T-cell (primary cell): Measurements from ENCODE around the gene KPNA1. TPM values are rescaled to one million over a fixed set of nuclear protein-coding genes. Genes with fewer than 3 reads are reported as not detected.

Experiments used
- ATAC-seq, 4 experiments: fragments of 200-7000 bp in 3 of 4; fragments of 150-1000 bp in 1 of 4; cut with Tn5 transposase; replicated peaks in 1 of 4; 1 replicate in 3 of 4; 2 replicates in 1 of 4; pipeline ENCODE4 v1.10.0; 2021; ENCODE audit warnings: moderate library complexity in 3 of 4, mild to moderate bottlenecking in 2 of 4, moderate number of reproducible peaks in 1 of 4
- CTCF ChIA-PET, 2 donors: fragments of 300-600 bp; sonication (Branson Sonifier 250); formaldehyde crosslinking; loops; one replicate each; lab custom pipeline; 2022; ENCODE audit warnings: antibody characterized with exemption in 2 of 2; lab: Charles Lee
- POLR2A ChIA-PET, 2 donors: fragments of 300-600 bp; sonication (Branson Sonifier 250); formaldehyde crosslinking; loops; one replicate each; lab custom pipeline; 2022; ENCODE audit warnings: antibody characterized with exemption in 2 of 2; lab: Charles Lee
- DNase-seq, 35 experiments: peaks; one replicate each; pipeline versions ENCODE4 v3.0.0 to v3.0.0-alpha.2; 2013 to 2023
- H3K27ac ChIP-seq: one replicate; pipeline ENCODE4 v1.5.1; 2013; ENCODE audit warnings: low read length
- H3K27me3 ChIP-seq, 2 experiments: replicated peaks in 1 of 2; 1 replicate in 1 of 2; 2 replicates in 1 of 2; pipeline versions ENCODE4 v1.6.1 to v1.7.0; 2013; ENCODE audit warnings: low read length in 1 of 2, mixed read lengths in 1 of 2; ENCODE audit not compliant: control insufficient read depth in 2 of 2, insufficient read depth in 2 of 2; ENCODE audit errors: extremely low read depth in 1 of 2
- H3K36me3 ChIP-seq, 2 donors: 1 replicate in 1 of 2; 2 replicates in 1 of 2; pipeline versions ENCODE4 v1.6.1 to v1.7.0; 2013; ENCODE audit warnings: low read length in 1 of 2; ENCODE audit not compliant: control insufficient read depth in 2 of 2, insufficient read depth in 1 of 2; ENCODE audit errors: extremely low read depth in 1 of 2
- H3K4me1 ChIP-seq, 2 experiments: 1 replicate in 1 of 2; 2 replicates in 1 of 2; pipeline versions ENCODE4 v1.6.1 to v1.7.0; 2013; ENCODE audit warnings: low read length in 2 of 2, mixed read lengths in 1 of 2; ENCODE audit not compliant: insufficient read depth in 2 of 2, control insufficient read depth in 1 of 2; ENCODE audit errors: extremely low read depth in 1 of 2
- H3K4me3 ChIP-seq, 2 donors: 1 replicate in 1 of 2; 2 replicates in 1 of 2; pipeline versions ENCODE4 v1.5.1 to v1.7.0; 2013; ENCODE audit warnings: mild to moderate bottlenecking in 2 of 2, low read length in 1 of 2, moderate library complexity in 1 of 2; ENCODE audit not compliant: control insufficient read depth in 1 of 2; ENCODE audit errors: extremely low read depth in 1 of 2
- H3K9me3 ChIP-seq: 2 replicates; pipeline ENCODE4 v1.7.0; 2013
- H3K27ac Mint-ChIP-seq, 2 donors: one replicate each; pipeline ENCODE4 v1.8.0; 2020 to 2021; ENCODE audit warnings: mild to moderate bottlenecking in 2 of 2, mixed read lengths in 2 of 2
- H3K27me3 Mint-ChIP-seq, 2 donors: one replicate each; pipeline ENCODE4 v1.8.0; 2021 to 2022; ENCODE audit warnings: mixed read lengths in 2 of 2
- H3K36me3 Mint-ChIP-seq: one replicate; pipeline ENCODE4 v1.8.0; 2021; ENCODE audit warnings: mixed read lengths
- H3K4me1 Mint-ChIP-seq, 3 donors: one replicate each; pipeline ENCODE4 v1.8.0; 2020 to 2022; ENCODE audit warnings: mixed read lengths in 3 of 3, mild to moderate bottlenecking in 1 of 3
- H3K4me3 Mint-ChIP-seq, 3 donors: one replicate each; pipeline ENCODE4 v1.8.0; 2020 to 2022; ENCODE audit warnings: mild to moderate bottlenecking in 3 of 3, mixed read lengths in 3 of 3, moderate library complexity in 3 of 3
- H3K9me3 Mint-ChIP-seq, 3 donors: one replicate each; pipeline ENCODE4 v1.8.0; 2020 to 2022; ENCODE audit warnings: mixed read lengths in 3 of 3
- WGBS: methylation state at CpG from one replicate; pipeline ENCODE4 v1.1.5; 2013; ENCODE audit warnings: missing lambda C conversion rate; ENCODE audit not compliant: insufficient coverage; 5-methylcytosine and 5-hydroxymethylcytosine counted together
- total RNA-seq, 35 experiments: library from RNA in 6 of 35; stranded (reverse) in 6 of 35; fragments of 120-200 nt in 1 of 35; gene quantifications; one replicate each; pipeline versions ENCODE4 v1.2.1 to v1.2.4 and lab custom pipeline; 2013 to 2026

Gene KPNA1
- total RNA-seq, 5 donors from 2014 or later (not counting 1 experiment from before 2014, with no cell fraction given) = 55.2 to 65.0 (median 57.5) TPM

DNA sequence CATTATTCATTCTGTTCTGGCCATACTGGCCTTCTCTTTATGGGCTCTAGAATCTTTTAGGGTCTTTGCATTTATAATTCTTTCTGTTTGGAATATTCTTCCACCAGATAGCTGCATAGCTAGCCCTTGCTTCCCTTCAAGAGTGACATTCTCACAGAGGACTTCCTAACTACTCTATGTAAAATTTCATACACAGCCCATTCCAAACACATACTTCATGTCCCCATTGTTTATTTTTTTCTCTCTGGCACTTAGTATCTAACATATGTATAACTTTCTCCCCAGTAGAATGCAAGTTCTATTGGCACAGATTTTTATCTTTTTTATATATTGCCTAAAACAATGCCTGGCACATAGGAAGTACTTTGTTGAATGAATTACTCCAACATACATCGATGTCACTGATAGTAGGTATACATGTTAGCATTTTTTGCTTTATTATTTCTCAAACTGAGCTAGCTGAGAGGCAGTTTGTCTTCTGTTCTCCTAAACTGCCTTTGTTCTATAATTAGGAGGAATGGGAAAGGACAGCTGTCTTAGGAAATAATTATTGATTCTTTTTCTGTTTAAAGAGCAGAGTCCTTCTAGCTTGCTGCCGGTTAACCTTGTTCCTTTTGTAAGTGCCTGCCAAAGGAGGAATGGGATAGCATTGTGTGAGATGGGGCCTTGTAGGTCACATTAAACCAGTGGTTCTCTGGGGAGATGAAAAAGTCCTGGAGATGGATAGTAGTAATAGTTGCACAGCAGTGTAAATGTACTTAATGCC lies 122.9 kb downstream of the KPNA1 start:
- POLR2A ChIA-PET = interaction anchor here (0.8 to 1.0 kb wide), 3 partner anchors 20 to 24 kb away, joined by 3 read pairs; partner anchors contain the start of gene WDR5B (in 1 of the 2)
- no peaks in the 10 kb centered on the region for H3K9me3 Mint-ChIP-seq
- WGBS = 91% methylated on average over 1 of the region's 2 CpGs

DNA sequence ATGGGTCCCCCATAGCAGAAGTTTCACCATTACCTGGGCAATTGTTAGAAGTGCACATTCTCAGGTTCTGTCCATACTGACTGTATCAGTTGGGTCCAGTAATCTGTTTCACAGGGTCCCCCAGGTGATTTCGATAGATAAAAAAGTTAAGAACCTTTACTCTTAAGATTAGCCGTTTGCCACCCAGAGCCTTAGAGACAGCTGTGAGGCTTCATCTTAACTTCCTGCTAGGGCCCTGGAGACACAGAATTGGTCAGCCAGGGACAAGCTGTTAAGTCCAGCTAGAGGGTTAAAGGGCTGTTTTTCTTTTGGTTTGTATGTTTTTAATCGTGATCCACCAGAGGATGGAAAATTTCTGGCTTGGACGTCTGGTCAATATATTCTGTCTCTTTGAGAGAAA lies 124.1 kb downstream of the KPNA1 start:
- no peaks in the 10 kb centered on the region for H3K9me3 Mint-ChIP-seq
- CTCF ChIA-PET = no interaction called here
- H3K4me3 Mint-ChIP-seq = no peak overlapping the region

More for the DNA sequence above, 122.9 kb downstream of the KPNA1 start:
- H3K9me3 ChIP-seq = no peaks in the 10 kb centered on the region
- Mint-ChIP-seq H3K27me3 (no peaks in the 10 kb centered on the region), H3K36me3 (peaks cover 17% of the 10 kb centered on the region), H3K4me1 (peaks cover 21 to 31% (median 23%) of the 10 kb centered on the region in 3 donors), H3K4me3 (no peak overlapping the region), H3K27ac (no peak overlapping the region)
- ATAC-seq (no peak), DNase-seq (no peak)
- CTCF ChIA-PET = interaction anchor here (0.6 to 2.6 kb wide), 7 partner anchors 8 to 287 kb away, joined by 3 to 31 read pairs (median 4); partner anchors contain the start of genes FAM162A (in 1 of the 2), MIX23 (in 1 of the 2), PARP14 (in 1 of the 2) and WDR5B (in 1 of the 2)
- H3K27me3 ChIP-seq = no peaks in the 10 kb centered on the region
- H3K4me3 ChIP-seq = no peak overlapping the region
- H3K27ac ChIP-seq = no peak overlapping the region
- H3K4me1 ChIP-seq = no peaks in the 10 kb centered on the region
- H3K36me3 ChIP-seq = peaks cover 0 to 7% of the 10 kb centered on the region in 2 donors

DNA sequence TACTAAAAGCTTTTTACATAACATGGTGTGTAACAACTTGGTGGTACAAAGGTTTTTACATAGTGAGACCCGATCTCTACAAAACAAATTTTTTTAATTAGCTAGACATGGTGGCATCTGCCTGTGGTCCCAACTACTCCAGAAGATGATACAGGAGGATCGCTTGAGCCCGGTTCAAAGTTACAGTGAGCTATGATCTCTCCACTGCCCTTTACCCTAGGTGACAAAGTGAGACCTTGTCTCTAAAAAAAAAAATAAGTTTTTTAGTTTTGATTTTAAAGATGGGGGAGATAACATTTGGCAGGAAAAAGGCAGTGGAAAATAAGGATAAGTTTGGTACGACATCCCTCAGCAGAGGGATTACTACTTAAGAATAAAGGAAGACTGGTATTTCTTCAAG lies 124.8 kb downstream of the KPNA1 start:
- H3K27me3 Mint-ChIP-seq = no peaks in the 10 kb centered on the region
- WGBS = 100% methylated on average over 1 of the region's 4 CpGs
- Histone ChIP-seq H3K4me3 (no peak overlapping the region), H3K36me3 (peaks cover 0 to 7% of the 10 kb centered on the region in 2 donors), H3K4me1 (peaks cover 0 to 3% of the 10 kb centered on the region in 2 experiments), H3K9me3 (no peaks in the 10 kb centered on the region), H3K27me3 (no peaks in the 10 kb centered on the region), H3K27ac (no peak overlapping the region)
- ChIA-PET POLR2A (interaction anchor here in 1 of 2 donors (0.9 kb wide), 1 partner anchor 26 kb away, joined by 3 read pairs; the partner anchor contains the start of gene WDR5B), CTCF (interaction anchor here (1.0 to 1.1 kb wide), 2 partner anchors 18 to 639 kb away, joined by 3 to 4 read pairs; no protein-coding TSS in a partner anchor)
- no peak for ATAC-seq
- no peak for DNase-seq
- peaks cover 18% of the 10 kb centered on the region for H3K36me3 Mint-ChIP-seq
- H3K27ac Mint-ChIP-seq = no peak overlapping the region
- peaks cover 28 to 39% (median 31%) of the 10 kb centered on the region in 3 donors for H3K4me1 Mint-ChIP-seq
- H3K9me3 Mint-ChIP-seq = no peaks in the 10 kb centered on the region
- H3K4me3 Mint-ChIP-seq = no peak overlapping the region

More for the DNA sequence above, 124.1 kb downstream of the KPNA1 start:
- Histone ChIP-seq H3K36me3 (peaks cover 0 to 7% of the 10 kb centered on the region in 2 donors), H3K27ac (no peak overlapping the region), H3K27me3 (no peaks in the 10 kb centered on the region), H3K4me1 (no peaks in the 10 kb centered on the region), H3K4me3 (no peak overlapping the region), H3K9me3 (no peaks in the 10 kb centered on the region)
- DNase-seq (no peak), ATAC-seq (no peak)
- POLR2A ChIA-PET = no interaction called here
- 93% methylated on average over 2 of the region's 4 CpGs for WGBS
- Mint-ChIP-seq H3K27me3 (no peaks in the 10 kb centered on the region), H3K36me3 (peaks cover 21% of the 10 kb centered on the region), H3K4me1 (peaks cover 27 to 37% (median 31%) of the 10 kb centered on the region in 3 donors), H3K27ac (no peak overlapping the region)

DNA sequence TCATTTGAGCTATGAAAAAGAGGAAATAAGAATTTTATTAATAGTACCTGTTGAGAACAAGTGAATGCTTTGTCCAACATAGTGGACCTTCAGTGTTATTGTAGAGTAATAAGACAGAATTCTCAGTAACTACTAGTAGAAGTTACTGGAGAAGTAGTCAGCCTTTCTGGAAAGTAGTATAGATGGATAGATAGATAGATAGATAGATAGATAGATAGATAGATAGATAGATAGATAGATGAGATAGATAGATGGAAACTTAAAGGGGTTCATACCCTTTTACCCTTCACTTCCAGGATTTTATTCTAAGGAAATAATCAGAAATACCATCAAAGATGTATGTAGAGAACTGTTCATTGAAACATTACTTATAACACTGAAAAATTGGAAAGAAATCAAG lies 125.5 kb downstream of the KPNA1 start:
- H3K36me3 Mint-ChIP-seq = peaks cover 17% of the 10 kb centered on the region
- H3K4me1 Mint-ChIP-seq = peaks cover 33 to 41% (median 38%) of the 10 kb centered on the region in 3 donors
- Histone ChIP-seq H3K9me3 (no peaks in the 10 kb centered on the region), H3K27me3 (no peaks in the 10 kb centered on the region), H3K27ac (no peak overlapping the region), H3K4me3 (no peak overlapping the region), H3K36me3 (peaks cover 0 to 7% of the 10 kb centered on the region in 2 donors), H3K4me1 (peaks cover 4 to 8% of the 10 kb centered on the region in 2 experiments)
- CTCF ChIA-PET = interaction anchor here (0.6 to 1.1 kb wide), 5 partner anchors 19 to 639 kb away, joined by 3 to 4 read pairs (median 4); no protein-coding TSS in a partner anchor
- DNase-seq = no peak
- POLR2A ChIA-PET = interaction anchor here (0.7 to 0.9 kb wide), 2 partner anchors 27 to 423 kb away, joined by 3 to 4 read pairs; partner anchors contain the start of gene WDR5B (in 1 of the 2)
- H3K4me3 Mint-ChIP-seq = no peak overlapping the region
- H3K27me3 Mint-ChIP-seq = no peaks in the 10 kb centered on the region
- no peaks in the 10 kb centered on the region for H3K9me3 Mint-ChIP-seq
- no peak for ATAC-seq
- no peak overlapping the region for H3K27ac Mint-ChIP-seq

DNA sequence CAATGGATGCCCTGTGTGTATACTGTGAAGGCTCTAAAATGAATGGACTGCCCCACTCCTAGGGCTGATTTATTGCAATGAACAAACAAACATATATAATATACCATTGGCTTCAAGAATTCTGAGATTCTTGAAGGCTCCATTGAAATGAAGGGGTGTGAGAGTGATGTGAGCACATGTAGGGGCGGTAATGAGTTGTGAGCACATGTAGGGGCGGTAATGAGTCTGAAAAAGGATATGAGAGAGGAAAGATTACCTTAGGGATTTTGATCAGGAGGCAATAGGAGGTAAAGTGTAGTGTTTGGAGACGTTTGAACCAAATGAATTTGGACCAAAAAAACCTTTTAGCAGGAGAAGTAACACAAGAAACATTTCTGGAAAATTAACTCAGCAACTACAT lies 127.0 kb downstream of the KPNA1 start:
- Histone ChIP-seq H3K27me3 (no peaks in the 10 kb centered on the region), H3K4me3 (no peak overlapping the region), H3K9me3 (no peaks in the 10 kb centered on the region), H3K27ac (no peak overlapping the region), H3K36me3 (peaks cover 0 to 3% of the 10 kb centered on the region in 2 donors), H3K4me1 (peaks cover 13% of the 10 kb centered on the region in 2 experiments)
- CTCF ChIA-PET = no interaction called here
- Mint-ChIP-seq H3K27me3 (no peaks in the 10 kb centered on the region), H3K9me3 (no peaks in the 10 kb centered on the region), H3K4me3 (no peak overlapping the region), H3K27ac (no peak overlapping the region), H3K4me1 (peaks cover 35 to 53% (median 43%) of the 10 kb centered on the region in 3 donors), H3K36me3 (peaks cover 11% of the 10 kb centered on the region)
- POLR2A ChIA-PET = no interaction called here
- DNase-seq = no peak
- no peak for ATAC-seq
- 100% methylated on average over 2 of the region's 3 CpGs for WGBS
